K562 (cell line): Measurements from ENCODE around the gene UBA1.

ENCODE experiments used
- AFF4 ChIP-seq: sonication (generic); formaldehyde crosslinking; IDR thresholded peaks from 2 replicates; pipeline ENCODE4 v1.8.0; 2023; ENCODE audit warnings: mild to moderate bottlenecking, missing genetic modification reagents
- BCL6 ChIP-seq: fragments of 250-450 bp; sonication (Bioruptor Pico); IDR thresholded peaks from 2 replicates; pipeline ENCODE4 v1.4.0; 2020
- BRF2 ChIP-seq: IDR thresholded peaks from 3 replicates; pipeline ENCODE4 v1.6.1; 2011; ENCODE audit warnings: borderline replicate concordance, mild to moderate bottlenecking; ENCODE audit not compliant: insufficient read length, insufficient read depth
- CREB1 ChIP-seq, 2 experiments: sonication (generic) in 1 of 2; formaldehyde crosslinking in 1 of 2; IDR thresholded peaks; 2 replicates each; pipeline versions ENCODE4 v1.6.1 to v1.8.0; 2012 to 2022; ENCODE audit warnings: inconsistent platforms in 1 of 2, mild to moderate bottlenecking in 1 of 2, missing genetic modification reagents in 1 of 2, moderate library complexity in 1 of 2
- CTCF ChIP-seq, 3 experiments: IDR thresholded peaks in 2 of 3; conservative IDR thresholded peaks in 1 of 3; 2 replicates each; pipeline ENCODE4 v1.5.1; 2011 to 2012; ENCODE audit warnings: low read length in 3 of 3, mild to moderate bottlenecking in 3 of 3, control low read depth in 2 of 3, improper control_type of control experiment in 1 of 3, inconsistent platforms in 1 of 3, low read depth in 1 of 3, mixed read lengths in 1 of 3, moderate library complexity in 1 of 3; ENCODE audit not compliant: insufficient read depth in 2 of 3
- EGR1 ChIP-seq: fragments of 450-650 bp; conservative IDR thresholded peaks from 2 replicates; pipeline ENCODE4 v1.6.1; 2017; ENCODE audit warnings: mild to moderate bottlenecking
- ELK1 ChIP-seq: sonication (generic); formaldehyde crosslinking; IDR thresholded peaks from 2 replicates; pipeline ENCODE4 v1.8.1; 2022; ENCODE audit warnings: missing genetic modification reagents
- EZH2 ChIP-seq: IDR thresholded peaks from 2 replicates; pipeline ENCODE4 v1.6.1; 2012; ENCODE audit warnings: low read depth, mild to moderate bottlenecking, inconsistent platforms, low read length, borderline replicate concordance
- ZBTB2 ChIP-seq: fragments of 450-650 bp; IDR thresholded peaks from 2 replicates; pipeline ENCODE4 v1.6.1; 2016; ENCODE audit warnings: antibody characterized with exemption
- ZNF146 ChIP-seq: IDR thresholded peaks from one replicate; pipeline ENCODE4 v1.6.1; 2018; ENCODE audit warnings: missing compliant biosample characterization; ENCODE audit not compliant: unreplicated experiment
- ZNF318 ChIP-seq, 2 experiments: fragments of 450-650 bp; IDR thresholded peaks; 2 replicates each; pipeline ENCODE4 v1.6.1; 2016; ENCODE audit warnings: mild to moderate bottlenecking in 2 of 2, borderline replicate concordance in 1 of 2, low read depth in 1 of 2, moderate library complexity in 1 of 2

GRCh38 chrX:47234583-47234982, 41.0 kb downstream of the UBA1 start:
- TF ChIP-seq EZH2 (no peak), BCL6 (CRISPR knock-in tag) (no peak), ZBTB2 (no peak), ELK1 (CRISPR knock-in tag) (no peak), ZNF146 (CRISPR knock-in tag) (no peak), AFF4 (no peak), BRF2 (no peak), CREB1 (IDR thresholded peaks at IDR 0.05) (no peak), CREB1 (CRISPR knock-in tag; IDR thresholded peaks at IDR 0.05) (no peak), EGR1 (no peak), ZNF318 (IDR thresholded peaks at IDR 0.05; ENCODE audit: borderline replicate concordance in 1 of 2, low read depth in 1 of 2) (no peak), CTCF (IDR thresholded peaks at IDR 0.05 in 2 of 3, conservative IDR thresholded peaks at IDR 0.05 in 1 of 3; ENCODE audit: insufficient read depth in 2 of 3, low read depth in 1 of 3, low read length in 3 of 3) (no peak)
